Activated T-helper 2 cell treated with anti-CD3 and anti-CD28 coated beads, Interferon-gamma antibody, Interleukin-2, Interleukin-4, amounts not matched to agents 10 μg/mL and 5 μg/mL and 100 μg/mL, durations not matched to agents 14 hours and 24 hours and 36 hours (primary cell): Measurements from ENCODE around the gene NTM. TPM values are rescaled to one million over a fixed set of nuclear protein-coding genes. Genes with fewer than 3 reads are reported as not detected.

ENCODE experiments used
- DNase-seq: peaks from one replicate; pipeline ENCODE4 v3.0.0; 2021; ENCODE audit warnings: low spot score
- H3K27ac Mint-ChIP-seq: one replicate; pipeline ENCODE4 v1.8.0; 2021; ENCODE audit warnings: mixed read lengths
- H3K27me3 Mint-ChIP-seq: one replicate; pipeline ENCODE4 v1.8.0; 2021; ENCODE audit warnings: low read depth, mixed read lengths
- H3K36me3 Mint-ChIP-seq: one replicate; pipeline ENCODE4 v1.8.0; 2021; ENCODE audit warnings: low read depth, mixed read lengths
- H3K4me1 Mint-ChIP-seq: one replicate; pipeline ENCODE4 v1.8.0; 2021; ENCODE audit warnings: low read depth, mixed read lengths
- H3K4me3 Mint-ChIP-seq: one replicate; pipeline ENCODE4 v1.8.0; 2021; ENCODE audit warnings: low read depth, mild to moderate bottlenecking, moderate library complexity, mixed read lengths
- H3K9me3 Mint-ChIP-seq: one replicate; pipeline ENCODE4 v1.8.0; 2021; ENCODE audit warnings: mixed read lengths
- intact Hi-C: fragments of 100-400 bp; cut with micrococcal nuclease; formaldehyde crosslinking; loops from one replicate; pipeline ENCODE4 v1.15.1; 2023
- total RNA-seq: library from RNA; stranded (reverse); gene quantifications from 2 replicates; pipeline ENCODE4 v1.2.3, GENCODE V29; 2022

The NTM gene
- total RNA-seq, 1 donor from 2014 or later: not detected

DNA sequence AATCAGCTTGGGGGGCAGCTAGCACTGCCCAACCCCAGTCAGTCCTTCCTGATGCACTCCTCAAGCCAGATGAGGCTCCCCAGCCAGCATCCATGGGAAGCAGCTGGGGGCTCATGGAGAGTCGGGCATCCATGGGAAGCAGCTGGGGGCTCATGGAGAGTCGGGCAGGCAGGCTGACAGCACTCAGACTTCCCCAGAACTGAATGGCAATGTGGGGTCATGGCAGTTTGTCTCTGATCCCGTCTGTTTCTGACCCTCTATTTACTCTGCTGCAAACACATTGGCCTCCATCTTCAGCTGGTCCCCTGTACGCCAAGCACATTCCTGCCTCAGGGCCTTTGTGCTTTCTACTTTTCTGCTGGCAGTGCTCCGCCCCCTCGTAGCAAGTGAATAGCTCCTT, 314.8 kb downstream of the NTM start:
- H3K4me3 Mint-ChIP-seq: no peak overlapping the region

DNA sequence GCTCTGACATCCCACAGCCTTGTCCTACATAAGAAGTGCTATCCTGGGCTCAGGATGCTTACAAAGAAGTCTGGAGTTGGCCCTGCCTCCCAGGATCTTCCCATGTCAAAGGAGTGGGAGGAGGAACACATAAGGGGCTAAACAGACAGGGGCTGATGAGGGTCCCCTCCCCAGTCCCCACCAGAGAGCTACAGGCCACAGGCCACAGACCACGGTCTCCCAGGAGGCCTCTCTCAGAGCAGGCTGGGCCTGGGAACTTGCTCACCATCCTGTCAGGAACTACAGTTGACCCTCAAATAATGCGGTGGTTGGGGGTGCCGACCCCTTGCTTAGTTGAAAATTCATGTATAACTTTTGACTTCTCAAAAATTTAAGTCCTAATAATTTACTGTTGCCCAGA, 315.5 kb downstream of the NTM start:
- intact Hi-C loops: no loop called here
- Mint-ChIP-seq H3K9me3 (no peaks in the 10 kb centered on the region), H3K36me3 (no peaks in the 10 kb centered on the region), H3K27me3 (no peaks in the 10 kb centered on the region), H3K4me3 (no peak overlapping the region), H3K4me1 (no peaks in the 10 kb centered on the region), H3K27ac (no peak overlapping the region)
- DNase-seq: no peak

More for the DNA sequence above, 314.8 kb downstream of the NTM start:
- no peaks in the 10 kb centered on the region for H3K27me3 Mint-ChIP-seq
- H3K9me3 Mint-ChIP-seq: no peaks in the 10 kb centered on the region
- H3K27ac Mint-ChIP-seq: no peak overlapping the region
- intact Hi-C loops: no loop called here
- no peaks in the 10 kb centered on the region for H3K36me3 Mint-ChIP-seq
- no peaks in the 10 kb centered on the region for H3K4me1 Mint-ChIP-seq
- no peak for DNase-seq

DNA sequence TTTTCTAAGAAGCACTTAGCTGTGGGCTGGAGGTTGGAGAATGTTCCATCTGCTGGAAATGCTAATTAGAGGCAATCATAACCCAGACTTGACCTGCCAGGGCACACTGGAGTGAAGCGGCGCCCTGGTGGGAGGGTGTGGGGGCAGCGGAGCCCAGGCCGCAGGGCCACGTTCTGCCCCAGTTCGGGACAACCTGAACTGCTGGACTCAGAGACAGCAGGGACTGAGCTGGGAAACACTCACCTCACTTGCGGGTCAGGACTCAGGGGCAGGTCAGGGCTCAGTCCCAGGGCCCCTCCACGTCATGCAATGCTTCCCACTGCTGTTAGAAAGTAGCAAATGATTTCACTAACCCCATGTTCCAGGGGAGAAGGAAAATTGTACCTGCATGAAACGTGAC, 316.4 kb downstream of the NTM start:
- no peaks in the 10 kb centered on the region for H3K27me3 Mint-ChIP-seq
- H3K9me3 Mint-ChIP-seq: no peaks in the 10 kb centered on the region
- DNase-seq: no peak
- no peak overlapping the region for H3K27ac Mint-ChIP-seq
- H3K4me3 Mint-ChIP-seq: no peak overlapping the region
- H3K4me1 Mint-ChIP-seq: no peaks in the 10 kb centered on the region
- no peaks in the 10 kb centered on the region for H3K36me3 Mint-ChIP-seq
- intact Hi-C loops: no loop called here

DNA sequence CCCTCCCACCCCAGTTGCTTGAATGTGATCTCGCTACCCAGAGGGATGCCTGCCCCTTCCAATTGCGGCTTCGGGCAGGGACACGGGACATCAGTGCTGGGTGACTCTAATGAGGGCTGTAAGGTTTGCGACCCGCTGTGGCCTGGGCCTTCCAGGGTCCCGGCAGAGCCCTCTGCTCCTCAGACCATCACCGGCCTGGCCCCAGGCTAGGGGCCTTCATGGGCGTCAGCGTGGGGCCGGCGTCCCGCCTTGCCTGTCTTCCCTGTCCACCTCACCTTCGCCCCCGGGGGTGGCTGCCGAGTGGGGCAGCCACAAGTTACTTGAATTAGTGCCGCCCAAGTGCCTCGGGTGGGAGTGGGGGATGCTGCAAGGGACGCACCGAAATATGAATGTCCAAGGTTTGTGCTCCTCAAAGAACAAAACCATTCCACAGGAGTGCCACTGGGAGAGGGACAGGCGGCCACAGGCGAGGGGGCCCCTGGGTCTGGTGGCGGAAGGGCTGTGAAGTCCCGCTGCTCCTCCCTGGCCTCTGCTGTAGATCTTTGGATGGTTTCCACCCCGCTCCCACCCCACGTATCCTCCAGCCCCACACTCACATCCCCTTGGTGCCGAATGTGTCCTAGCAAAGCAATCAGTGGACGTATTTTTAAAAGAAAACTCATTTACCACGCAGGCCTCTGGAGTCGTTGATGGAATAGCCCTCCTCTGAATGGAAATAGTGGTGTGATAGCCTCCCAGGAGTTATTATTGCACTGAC, 317.1 kb downstream of the NTM start:
- H3K9me3 Mint-ChIP-seq: no peaks in the 10 kb centered on the region

DNA sequence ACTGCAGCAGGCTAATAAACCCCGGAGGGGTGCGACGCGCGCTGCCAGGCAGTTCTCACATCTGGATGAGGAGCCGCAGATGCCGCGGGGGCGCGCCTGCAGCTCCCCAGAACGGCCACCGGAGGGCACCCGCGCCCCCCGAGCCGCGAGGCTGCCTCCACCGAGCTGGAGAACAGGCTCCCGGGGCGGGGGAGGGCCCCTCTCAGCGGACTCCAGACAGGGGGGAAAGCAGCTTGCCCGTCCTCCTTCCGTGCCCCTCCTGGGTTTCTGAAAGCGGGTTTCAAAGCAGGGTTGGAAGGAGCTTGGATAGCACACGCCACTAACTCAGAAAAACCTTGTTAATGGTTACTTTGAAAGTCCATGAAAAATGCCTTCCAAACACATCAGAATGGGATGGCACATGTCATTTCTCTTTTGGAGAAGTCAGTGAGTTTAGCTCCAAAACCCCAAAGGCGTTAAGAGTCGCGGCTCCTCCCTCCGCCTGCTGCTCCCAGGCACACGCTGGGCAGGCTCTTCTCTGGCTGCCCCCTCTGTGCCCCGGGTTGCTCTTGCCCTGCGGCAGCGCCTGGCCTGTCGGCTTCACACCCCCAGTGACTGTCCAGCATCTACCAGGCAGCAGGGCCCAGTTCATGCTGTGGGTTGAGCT, 317.8 kb downstream of the NTM start:
- Mint-ChIP-seq H3K4me3 (no peak overlapping the region), H3K36me3 (no peaks in the 10 kb centered on the region), H3K27ac (no peak overlapping the region), H3K27me3 (peaks cover 2% of the 10 kb centered on the region), H3K9me3 (no peaks in the 10 kb centered on the region), H3K4me1 (peaks cover 2% of the 10 kb centered on the region)
- intact Hi-C loops: no loop called here
- peak; percentile 27 for DNase-seq

More for the DNA sequence above, 317.1 kb downstream of the NTM start:
- DNase-seq: no peak
- H3K4me3 Mint-ChIP-seq: no peak overlapping the region
- H3K27ac Mint-ChIP-seq: no peak overlapping the region
- peaks cover 2% of the 10 kb centered on the region for H3K27me3 Mint-ChIP-seq
- H3K4me1 Mint-ChIP-seq: peaks cover 2% of the 10 kb centered on the region
- intact Hi-C loops: no loop called here
- no peaks in the 10 kb centered on the region for H3K36me3 Mint-ChIP-seq

DNA sequence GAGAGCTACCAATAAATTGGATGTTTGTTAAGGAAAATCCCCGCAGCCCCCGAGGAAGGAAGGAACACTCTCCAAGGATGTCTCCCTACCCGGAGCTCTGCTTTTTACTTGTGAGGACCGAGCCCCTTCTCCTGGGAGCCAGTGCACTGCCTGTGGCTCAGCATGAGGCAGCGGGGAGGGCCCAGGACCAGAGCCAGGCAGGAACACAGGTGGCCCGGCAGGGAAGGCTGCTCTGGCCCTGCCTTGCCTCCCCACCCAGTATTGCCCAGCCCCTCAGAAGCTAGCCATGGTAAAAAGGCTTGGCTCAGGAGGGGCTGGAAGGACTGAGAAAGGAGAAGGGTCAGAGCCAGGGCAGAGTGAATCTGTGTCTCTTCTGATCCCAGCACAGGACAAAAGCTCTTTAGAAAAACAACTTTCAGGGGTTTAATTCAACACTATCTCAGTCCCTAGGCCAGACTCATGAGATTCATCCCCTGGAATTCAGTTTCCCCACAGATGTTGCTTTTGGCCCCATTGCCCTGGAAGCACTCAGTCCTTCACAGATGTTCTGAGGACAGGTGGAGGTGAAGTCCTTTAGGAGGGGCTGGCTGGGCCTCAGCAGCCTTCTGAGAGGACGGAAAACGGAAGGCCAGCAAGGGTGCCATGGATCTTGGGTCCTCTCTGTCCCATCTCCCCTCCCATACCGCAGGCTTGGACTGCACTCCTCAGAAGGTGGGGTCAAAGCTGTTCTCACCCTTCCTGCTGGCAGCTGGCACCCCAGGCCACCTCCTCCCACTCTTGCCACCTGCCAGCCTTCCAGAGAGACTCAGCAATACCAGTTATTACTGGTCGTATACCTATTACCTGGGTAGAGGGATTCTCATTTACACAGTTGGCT, 318.9 kb downstream of the NTM start:
- Mint-ChIP-seq H3K4me3 (no peak overlapping the region), H3K9me3 (no peaks in the 10 kb centered on the region), H3K27me3 (peaks cover 3% of the 10 kb centered on the region), H3K36me3 (no peaks in the 10 kb centered on the region), H3K27ac (no peak overlapping the region), H3K4me1 (peaks cover 2% of the 10 kb centered on the region)
- intact Hi-C loops: no loop called here
- DNase-seq: no peak

DNA sequence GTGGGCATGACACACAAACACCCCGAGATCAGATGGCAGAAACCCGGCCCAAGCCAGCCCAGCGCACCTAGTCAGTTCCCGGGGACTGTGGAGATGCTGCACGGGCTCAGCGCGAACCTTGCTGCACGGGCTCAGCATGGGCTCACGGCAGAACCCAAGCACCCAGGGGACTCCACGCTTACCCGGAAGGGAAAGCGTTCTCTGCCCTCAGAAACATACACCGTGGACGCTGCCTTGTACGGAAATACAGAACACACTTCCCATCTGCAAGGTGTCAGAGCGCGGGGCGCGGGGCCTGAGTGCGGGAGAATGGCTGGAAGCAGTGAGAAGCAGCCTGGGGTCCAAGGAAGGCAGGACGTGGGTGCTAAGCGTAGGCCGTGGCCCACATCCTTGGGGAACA, 319.9 kb downstream of the NTM start:
- H3K4me1 Mint-ChIP-seq: peaks cover 2% of the 10 kb centered on the region
- intact Hi-C loops: no loop called here

DNA sequence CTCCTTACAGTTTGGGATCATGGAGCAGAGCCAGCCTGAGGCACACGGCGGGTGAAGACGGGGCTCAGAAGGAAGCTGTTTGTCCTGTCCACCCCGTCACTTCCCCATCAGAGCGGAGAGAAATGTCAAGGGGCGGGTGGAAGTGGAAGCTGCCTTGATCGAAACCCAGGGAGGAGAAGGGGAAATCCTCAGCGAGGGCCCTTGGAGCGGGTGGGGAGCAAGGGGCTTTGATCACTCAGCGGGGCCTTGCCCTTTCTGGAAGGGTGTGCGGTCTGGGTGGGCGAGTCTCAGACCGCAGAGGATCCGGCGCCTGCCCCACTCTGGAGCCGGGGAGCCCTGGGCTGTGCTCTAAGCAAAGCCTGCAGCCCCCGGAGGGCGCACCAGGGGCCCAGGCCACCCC, 320.4 kb downstream of the NTM start:
- no peaks in the 10 kb centered on the region for H3K36me3 Mint-ChIP-seq
- peaks cover 2% of the 10 kb centered on the region for H3K4me1 Mint-ChIP-seq
- peaks cover 9% of the 10 kb centered on the region for H3K27me3 Mint-ChIP-seq
- H3K4me3 Mint-ChIP-seq: no peak overlapping the region
- intact Hi-C loops: no loop called here
- no peak for DNase-seq
- H3K9me3 Mint-ChIP-seq: no peaks in the 10 kb centered on the region
- no peak overlapping the region for H3K27ac Mint-ChIP-seq

More for the DNA sequence above, 319.9 kb downstream of the NTM start:
- no peak for DNase-seq
- H3K27ac Mint-ChIP-seq: no peak overlapping the region
- H3K9me3 Mint-ChIP-seq: no peaks in the 10 kb centered on the region
- peaks cover 7% of the 10 kb centered on the region for H3K27me3 Mint-ChIP-seq
- H3K36me3 Mint-ChIP-seq: no peaks in the 10 kb centered on the region
- H3K4me3 Mint-ChIP-seq: no peak overlapping the region

DNA sequence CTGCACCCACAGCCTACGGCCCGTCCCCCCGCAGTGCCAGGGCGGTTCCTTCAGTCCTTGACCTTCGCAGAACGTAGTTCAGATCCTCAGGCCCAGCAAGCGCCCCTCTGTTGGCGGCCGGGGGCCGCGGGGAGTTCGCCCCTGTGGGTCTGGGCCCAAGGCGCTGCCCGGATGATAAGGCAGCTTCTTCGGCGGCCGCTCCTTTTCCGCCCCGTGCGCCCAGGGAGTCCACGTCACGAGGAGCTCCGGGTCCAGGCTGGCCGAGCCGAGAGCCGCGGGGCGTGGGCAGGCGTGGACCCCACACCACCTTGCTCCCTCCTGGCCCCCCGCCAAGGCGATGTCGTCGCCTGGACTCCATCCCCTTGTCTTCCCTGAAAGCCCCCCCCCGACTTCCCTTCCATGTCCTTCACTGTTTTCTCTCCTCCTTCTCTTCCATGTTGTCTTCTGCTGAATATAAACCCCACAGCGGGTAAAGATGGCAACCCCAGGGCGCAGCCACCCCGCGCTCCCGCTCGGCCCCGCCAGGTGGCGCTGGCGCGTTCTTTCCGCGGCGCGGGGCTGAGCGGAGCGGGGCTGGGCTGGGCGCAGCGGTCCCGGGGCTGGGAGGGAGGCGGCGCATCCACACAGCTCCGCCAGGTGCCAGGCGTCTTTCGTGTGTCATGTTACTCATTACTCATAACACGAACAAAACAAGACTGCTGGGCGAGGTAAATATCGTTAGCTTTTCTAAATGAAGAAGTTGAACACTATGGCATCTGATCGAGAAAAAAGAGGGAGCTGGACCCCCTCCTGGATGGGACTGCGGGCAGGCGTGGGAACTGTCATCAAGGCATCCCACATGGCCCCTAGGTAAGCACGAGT, 321.0 kb downstream of the NTM start:
- Mint-ChIP-seq H3K36me3 (no peaks in the 10 kb centered on the region), H3K27ac (no peak overlapping the region), H3K27me3 (peaks cover 9% of the 10 kb centered on the region), H3K4me3 (no peak overlapping the region), H3K9me3 (no peaks in the 10 kb centered on the region), H3K4me1 (peaks cover 2% of the 10 kb centered on the region)
- intact Hi-C loops: no loop called here
- peak; percentile 19 for DNase-seq

DNA sequence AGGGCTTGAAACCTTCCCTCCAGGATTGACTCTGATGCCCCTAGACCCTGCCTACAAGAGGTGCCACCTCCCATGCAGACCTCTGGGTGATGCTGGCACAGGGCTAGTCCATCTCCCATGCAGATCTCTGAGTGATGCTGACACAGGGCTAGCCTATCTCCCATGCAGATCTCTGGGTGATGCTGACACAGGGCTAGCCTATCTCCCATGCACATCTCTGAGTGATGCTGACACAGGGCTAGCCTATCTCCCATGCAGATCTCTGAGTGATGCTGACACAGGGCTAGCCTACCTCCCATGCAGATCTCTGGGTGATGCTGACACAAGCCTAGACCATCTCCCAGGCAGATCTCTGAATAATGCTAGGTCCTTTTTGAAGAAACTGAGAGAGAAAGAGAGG, 321.7 kb downstream of the NTM start:
- H3K36me3 Mint-ChIP-seq: no peaks in the 10 kb centered on the region
- no peaks in the 10 kb centered on the region for H3K9me3 Mint-ChIP-seq
- peaks cover 2% of the 10 kb centered on the region for H3K4me1 Mint-ChIP-seq
- no peak overlapping the region for H3K27ac Mint-ChIP-seq
- intact Hi-C loops: no loop called here
- no peak overlapping the region for H3K4me3 Mint-ChIP-seq
- H3K27me3 Mint-ChIP-seq: peaks cover 9% of the 10 kb centered on the region
- no peak for DNase-seq

DNA sequence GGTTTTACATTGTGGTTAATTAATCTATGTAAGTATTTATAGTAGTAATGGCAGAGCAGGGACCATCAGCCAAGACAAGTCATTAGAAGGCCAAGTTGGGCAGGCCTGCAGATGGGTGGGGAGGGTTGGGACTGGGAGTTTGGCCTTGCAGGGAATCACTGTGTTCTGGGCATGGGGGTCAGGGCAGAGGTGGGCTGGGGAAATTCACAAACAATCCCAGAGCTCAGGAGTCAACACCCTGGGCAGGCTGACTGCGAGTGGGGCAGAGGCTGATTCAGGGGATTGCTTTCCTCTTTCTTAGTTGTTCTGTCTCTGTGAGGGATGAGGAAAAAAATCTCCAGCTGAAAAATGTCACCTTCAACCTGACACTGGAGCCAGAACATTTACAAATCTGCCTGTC, 322.5 kb downstream of the NTM start:
- no peak for DNase-seq
- Mint-ChIP-seq H3K4me3 (no peak overlapping the region), H3K9me3 (no peaks in the 10 kb centered on the region), H3K4me1 (peaks cover 2% of the 10 kb centered on the region), H3K27me3 (peaks cover 9% of the 10 kb centered on the region), H3K36me3 (no peaks in the 10 kb centered on the region), H3K27ac (no peak overlapping the region)
- intact Hi-C loops: no loop called here

DNA sequence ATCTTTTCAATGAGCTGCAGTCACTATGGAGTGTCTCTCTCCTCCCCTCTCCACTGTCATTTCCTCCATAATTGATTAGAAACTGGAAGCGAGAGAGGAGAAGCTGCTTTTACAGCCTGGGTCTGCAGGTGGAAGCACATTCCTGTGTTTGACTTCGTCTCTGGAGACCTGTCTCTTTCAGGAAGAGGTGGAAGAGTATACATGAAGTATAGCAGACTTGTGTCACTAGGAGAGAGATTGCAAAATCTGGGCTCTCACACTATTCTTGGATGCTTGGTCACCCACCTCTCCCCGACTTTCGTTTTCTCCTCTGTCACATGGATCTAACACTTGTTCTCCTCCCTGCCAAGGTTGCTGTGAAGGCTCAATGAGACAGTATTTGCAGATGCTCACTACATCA, 323.3 kb downstream of the NTM start:
- Mint-ChIP-seq H3K4me3 (no peak overlapping the region), H3K27ac (no peak overlapping the region), H3K27me3 (peaks cover 9% of the 10 kb centered on the region), H3K4me1 (peaks cover 2% of the 10 kb centered on the region), H3K9me3 (no peaks in the 10 kb centered on the region), H3K36me3 (no peaks in the 10 kb centered on the region)
- DNase-seq: no peak
- intact Hi-C loops: no loop called here
